ENCODE measurements around the gene TPM3. TPM values are rescaled to one million over a fixed set of nuclear protein-coding genes. Genes with fewer than 3 reads are reported as not detected.

TPM3 gene
- total and polyA plus RNA-seq, 9 of the 15 experiments (the other 6 are each of a cell fraction or from before 2014, with no cell fraction given) = 202 to 604 (median 421) TPM

GRCh38 chr1:154182344-154183045 lies 9.4 kb downstream of the TPM3 start (continued):
- TF ChIP-seq SFPQ (IDR thresholded peaks at IDR 0.05; ENCODE audit: low read depth, low read length) (no peak), NONO (IDR thresholded peaks at IDR 0.05; ENCODE audit: low read depth in 2 of 2, low read length in 1 of 2) (no peak; a peak in 1 of 4 replicates), TFE3 (CRISPR knock-in tag; IDR thresholded peaks at IDR 0.05) (no peak), ZNF224 (CRISPR knock-in tag; IDR thresholded peaks at IDR 0.05) (no peak), FOS (IDR thresholded peaks at IDR 0.05; ENCODE audit: extremely low read depth, insufficient read length) (no peak), ZNF184 (CRISPR knock-in tag; IDR thresholded peaks at IDR 0.05) (no peak), ZNF609 (CRISPR knock-in tag; IDR thresholded peaks at IDR 0.05; ENCODE audit: borderline replicate concordance) (no peak), KDM5B (IDR thresholded peaks at IDR 0.05; ENCODE audit: insufficient replicate concordance, low read depth, low read length) (no peak), ZNF436 (CRISPR knock-in tag; IDR thresholded peaks at IDR 0.05) (no peak), KLF1 (tag; IDR thresholded peaks at IDR 0.05) (no peak), SAFB (IDR thresholded peaks at IDR 0.05; ENCODE audit: borderline replicate concordance, low read depth, low read length) (no peak), THRB (CRISPR knock-in tag; conservative IDR thresholded peaks at IDR 0.05) (peak; percentile 69; the same call in 1 of the 2 replicates), BACH1 (tag; IDR thresholded peaks at IDR 0.05) (no peak), NELFE (IDR thresholded peaks at IDR 0.05; ENCODE audit: insufficient read depth, insufficient read length) (no peak), ATF4 (CRISPR knock-in tag; IDR thresholded peaks at IDR 0.05) (no peak), POLR2B (IDR thresholded peaks at IDR 0.05; ENCODE audit: low read depth, partially characterized antibody) (no peak)

Data from K562 (cell line).